H9 (cell line): ENCODE measurements around the gene C2orf81. TPM values are rescaled to one million over a fixed set of nuclear protein-coding genes. Genes with fewer than 3 reads are reported as not detected.

Experiments used
- DNase-seq: peaks from one replicate; pipeline ENCODE4 v3.0.0-alpha.2; 2017
- H2AFZ ChIP-seq: one replicate; pipeline ENCODE4 v1.6.1; 2013; ENCODE audit warnings: mild to moderate bottlenecking, low read length, control low read depth, moderate library complexity
- H2AK5ac ChIP-seq: 2 replicates; pipeline ENCODE4 v1.6.1; 2013; ENCODE audit warnings: low read length, control low read depth, mixed read lengths; ENCODE audit not compliant: insufficient read length
- H2BK120ac ChIP-seq: one replicate; pipeline ENCODE4 v1.6.1; 2013; ENCODE audit warnings: low read depth, mild to moderate bottlenecking, low read length, control low read depth, inconsistent platforms; ENCODE audit not compliant: poor library complexity, severe bottlenecking
- H2BK12ac ChIP-seq: 2 replicates; pipeline ENCODE4 v1.6.1; 2013; ENCODE audit warnings: low read length, control low read depth, mixed read lengths, low read depth; ENCODE audit not compliant: insufficient read length
- H2BK15ac ChIP-seq: 2 replicates; pipeline ENCODE4 v1.6.1; 2013; ENCODE audit warnings: low read depth, low read length, control low read depth
- H2BK20ac ChIP-seq: one replicate; pipeline ENCODE4 v1.6.1; 2013; ENCODE audit warnings: low read depth, mild to moderate bottlenecking, low read length, control low read depth, inconsistent platforms; ENCODE audit not compliant: poor library complexity, severe bottlenecking
- H2BK5ac ChIP-seq: 2 replicates; pipeline ENCODE4 v1.6.1; 2013; ENCODE audit warnings: low read length, control low read depth, mixed read lengths; ENCODE audit not compliant: insufficient read length
- H3K14ac ChIP-seq: 2 replicates; pipeline ENCODE4 v1.6.1; 2013; ENCODE audit warnings: low read length, control low read depth; ENCODE audit not compliant: insufficient read depth
- H3K18ac ChIP-seq: 2 replicates; pipeline ENCODE4 v1.6.1; 2013; ENCODE audit warnings: low read depth, mild to moderate bottlenecking, mixed read lengths, low read length, control low read depth; ENCODE audit not compliant: insufficient read length
- H3K23ac ChIP-seq: 2 replicates; pipeline ENCODE4 v1.6.1; 2013; ENCODE audit warnings: low read length, control low read depth, mixed read lengths, low read depth; ENCODE audit not compliant: insufficient read length
- H3K23me2 ChIP-seq: 2 replicates; pipeline ENCODE4 v1.6.1; 2013; ENCODE audit warnings: low read depth, mild to moderate bottlenecking, mixed read lengths, low read length, control low read depth; ENCODE audit not compliant: insufficient read length, poor library complexity, severe bottlenecking
- H3K27ac ChIP-seq: 2 replicates; pipeline ENCODE4 v1.5.1; 2013; ENCODE audit warnings: low read length, control low read depth, mixed read lengths, low read depth; ENCODE audit not compliant: insufficient read length
- H3K27me3 ChIP-seq: 2 replicates; pipeline ENCODE4 v1.6.1; 2013; ENCODE audit warnings: low read length, control low read depth, inconsistent platforms; ENCODE audit not compliant: insufficient read depth
- H3K4ac ChIP-seq: 2 replicates; pipeline ENCODE4 v1.6.1; 2013; ENCODE audit warnings: low read depth, mild to moderate bottlenecking, control low read depth, inconsistent platforms, low read length, moderate library complexity
- H3K4me1 ChIP-seq: 2 replicates; pipeline ENCODE4 v1.6.1; 2013; ENCODE audit warnings: low read length, control low read depth, inconsistent platforms; ENCODE audit not compliant: insufficient read depth
- H3K4me2 ChIP-seq: 2 replicates; pipeline ENCODE4 v1.6.1; 2013; ENCODE audit warnings: low read length, control low read depth, mixed read lengths; ENCODE audit not compliant: insufficient read length, insufficient read depth
- H3K56ac ChIP-seq: 2 replicates; pipeline ENCODE4 v1.6.1; 2013; ENCODE audit warnings: low read depth, mild to moderate bottlenecking, mixed read lengths, low read length, control low read depth; ENCODE audit not compliant: insufficient read length
- H3K79me1 ChIP-seq: 2 replicates; pipeline ENCODE4 v1.6.1; 2013; ENCODE audit warnings: low read depth, mild to moderate bottlenecking, moderate library complexity, low read length, control low read depth, inconsistent platforms; ENCODE audit not compliant: insufficient read depth, poor library complexity, severe bottlenecking
- H3K79me2 ChIP-seq: 2 replicates; pipeline ENCODE4 v1.6.1; 2013; ENCODE audit warnings: low read length, control low read depth, inconsistent platforms; ENCODE audit not compliant: insufficient read depth
- H3K9ac ChIP-seq: 2 replicates; pipeline ENCODE4 v1.6.1; 2013; ENCODE audit warnings: low read length, control low read depth, mixed read lengths; ENCODE audit not compliant: insufficient read length; ENCODE audit errors: extremely low read depth
- H3K9me3 ChIP-seq: one replicate; pipeline ENCODE4 v1.6.1; 2013; ENCODE audit warnings: low read depth, low read length, inconsistent platforms; ENCODE audit not compliant: control insufficient read depth
- H3T11ph ChIP-seq: one replicate; pipeline ENCODE4 v1.6.1; 2013; ENCODE audit warnings: mild to moderate bottlenecking, low read length, control low read depth, inconsistent platforms
- H4K20me1 ChIP-seq: one replicate; pipeline ENCODE4 v1.6.1; 2013; ENCODE audit not compliant: control insufficient read depth, insufficient read length, insufficient read depth
- H4K5ac ChIP-seq: 2 replicates; pipeline ENCODE4 v1.6.1; 2013; ENCODE audit warnings: low read depth, mild to moderate bottlenecking, mixed read lengths, low read length, control low read depth; ENCODE audit not compliant: insufficient read length
- H4K8ac ChIP-seq: replicated peaks from 2 replicates; pipeline ENCODE4 v1.6.1; 2013; ENCODE audit warnings: low read length, control low read depth, mixed read lengths, low read depth; ENCODE audit not compliant: insufficient read length
- H4K91ac ChIP-seq: 2 replicates; pipeline ENCODE4 v1.6.1; 2013; ENCODE audit warnings: low read depth, mild to moderate bottlenecking, moderate library complexity, mixed read lengths, low read length, control low read depth; ENCODE audit not compliant: insufficient read length
- H3K27ac Mint-ChIP-seq, 3 experiments: 2 replicates in 2 of 3; 3 replicates in 1 of 3; pipeline ENCODE4 v1.8.0; 2020 to 2021; ENCODE audit warnings: mixed read lengths in 3 of 3, mild to moderate bottlenecking in 1 of 3, moderate library complexity in 1 of 3
- H3K27me3 Mint-ChIP-seq: 2 replicates; pipeline ENCODE4 v1.8.0; 2021; ENCODE audit warnings: low read depth, mild to moderate bottlenecking, moderate library complexity, mixed read lengths
- H3K36me3 Mint-ChIP-seq, 3 experiments: 2 replicates in 2 of 3; 3 replicates in 1 of 3; pipeline ENCODE4 v1.8.0; 2020 to 2021; ENCODE audit warnings: low read depth in 3 of 3, mixed read lengths in 3 of 3; ENCODE audit not compliant: insufficient read depth in 1 of 3
- H3K4me1 Mint-ChIP-seq, 2 experiments: 2 replicates each; pipeline ENCODE4 v1.8.0; 2020; ENCODE audit warnings: mixed read lengths in 2 of 2
- H3K4me3 Mint-ChIP-seq, 2 experiments: 2 replicates in 1 of 2; 3 replicates in 1 of 2; pipeline ENCODE4 v1.8.0; 2020 to 2021; ENCODE audit warnings: mild to moderate bottlenecking in 2 of 2, mixed read lengths in 2 of 2, moderate library complexity in 1 of 2
- H3K9me3 Mint-ChIP-seq, 2 experiments: 2 replicates in 1 of 2; 3 replicates in 1 of 2; pipeline ENCODE4 v1.8.0; 2020; ENCODE audit warnings: mild to moderate bottlenecking in 2 of 2, mixed read lengths in 2 of 2, moderate library complexity in 1 of 2
- CTCF ChIP-seq: fragments of 200-600 bp; sonication (generic); conservative IDR thresholded peaks from 3 replicates; pipeline ENCODE4 v1.8.0; 2021; ENCODE audit warnings: antibody characterized with exemption, mild to moderate bottlenecking
- WGBS: extraction: QIAGEN DNeasy Blood & Tissue Kit; methylation state at CpG from one replicate; pipeline ENCODE4 v1.1.7; 2013; ENCODE audit warnings: missing lambda C conversion rate, low lambda C conversion rate, mixed read lengths; ENCODE audit not compliant: insufficient read length; ENCODE audit errors: extremely low coverage; 5-methylcytosine and 5-hydroxymethylcytosine counted together
- total RNA-seq: library from RNA; stranded (reverse); gene quantifications from 2 replicates; pipeline ENCODE4 v1.2.1, GENCODE V29; 2021

The C2orf81 gene
- total RNA-seq, 1 experiment from 2014 or later: 3.5 TPM

- no peak overlapping the region for H2BK20ac ChIP-seq
- H2AK5ac ChIP-seq: no peak overlapping the region
- no peaks in the 10 kb centered on the region for H3K79me1 ChIP-seq
- no peak overlapping the region for H3K18ac ChIP-seq
- H3K9ac ChIP-seq: no peak overlapping the region
- H3K36me3 Mint-ChIP-seq: no peaks in the 10 kb centered on the region
- H2BK120ac ChIP-seq: no peak overlapping the region
- no peak overlapping the region for H2AFZ ChIP-seq
- peak overlapping the region; percentile 96 for H3K4me2 ChIP-seq
- no peak overlapping the region for H2BK5ac ChIP-seq
- no peak overlapping the region for H4K8ac ChIP-seq
- no peaks in the 10 kb centered on the region for H3K27me3 ChIP-seq
- no peak for DNase-seq
- no peak overlapping the region for H3K56ac ChIP-seq
- peaks cover 18% of the 10 kb centered on the region; the same call in 1 of the 2 replicates for H3K79me2 ChIP-seq
- H3K9me3 Mint-ChIP-seq: no peaks in the 10 kb centered on the region
- H3K23me2 ChIP-seq: peaks cover 7% of the 10 kb centered on the region
- no CpG with 5 or more reads among the region's 5 CpGs for WGBS
- H3K27ac ChIP-seq: no peak overlapping the region
- H2BK12ac ChIP-seq: no peak overlapping the region
- no peak overlapping the region for H4K91ac ChIP-seq
- H2BK15ac ChIP-seq: no peak overlapping the region
- H4K20me1 ChIP-seq: no peaks in the 10 kb centered on the region
- no peak overlapping the region for H3K4ac ChIP-seq
- H3K9me3 ChIP-seq: no peaks in the 10 kb centered on the region
- no peak overlapping the region for H3K14ac ChIP-seq
- H3K27me3 Mint-ChIP-seq: peaks cover 1% of the 10 kb centered on the region
- H3K4me1 ChIP-seq: peaks cover 4% of the 10 kb centered on the region; the same call in 1 of the 2 replicates
- peak overlapping the region; percentile 84 to 90 for H3K4me3 Mint-ChIP-seq
- no peak for TF ChIP-seq CTCF
- no peak overlapping the region for H3K27ac Mint-ChIP-seq
- no peak overlapping the region for H3K23ac ChIP-seq
- H3T11ph ChIP-seq: no peak overlapping the region
- no peak overlapping the region for H4K5ac ChIP-seq
- peaks cover 0 to 6% of the 10 kb centered on the region in 2 experiments; a peak in 3 of 4 replicates for H3K4me1 Mint-ChIP-seq
These were observed 30.8 kb downstream of the C2orf81 start for GRCh38 chr2:74390606-74391005.
